A673 (cell line): ENCODE data around the gene TJP1.

ENCODE experiments used
- CTCF ChIP-seq: fragments of 300-800, 200-600 bp; sonication (generic); conservative IDR thresholded peaks from 2 replicates; pipeline ENCODE4 v1.5.1; 2017; ENCODE audit warnings: low read depth, mild to moderate bottlenecking, antibody characterized with exemption, low read length, moderate library complexity, mixed read lengths
- EZH2 ChIP-seq: fragments of 200-600 bp; sonication (generic); IDR thresholded peaks from 2 replicates; pipeline ENCODE4 v1.6.1; 2017; ENCODE audit warnings: borderline replicate concordance, low read depth, mild to moderate bottlenecking, mixed read lengths, antibody characterized with exemption, low read length; ENCODE audit not compliant: poor library complexity, severe bottlenecking

GRCh38 chr15:29822100-29822683 is at the start of gene TJP1:
- TF ChIP-seq EZH2: no peak
- TF ChIP-seq CTCF: no peak
